Right lobe of liver (tissue), 4 donors: ENCODE results near the gene FGF2.

Experiments
- POLR2A ChIP-seq: fragments of 450-650 bp; IDR thresholded peaks from one replicate; pipeline ENCODE4 v1.6.1; 2017; ENCODE audit warnings: antibody characterized with exemption, mild to moderate bottlenecking
- TF ChIP-seq, protein P1 (sequence below), 4 donors: fragments of 200-600 bp in 3 of 4; fragments of 450-650 bp in 1 of 4; IDR thresholded peaks; one replicate each; pipeline versions ENCODE4 v1.5.1 to v1.8.0; 2016 to 2022; ENCODE audit warnings: antibody characterized with exemption in 4 of 4, mild to moderate bottlenecking in 2 of 4
- donor health status: DM: no; HTN: no; CAD: no.
- donor health status: DM: no; HTN: no; CAD: no.
- donor health status: DM: no; HTN: yes; CAD: no.

DNA sequence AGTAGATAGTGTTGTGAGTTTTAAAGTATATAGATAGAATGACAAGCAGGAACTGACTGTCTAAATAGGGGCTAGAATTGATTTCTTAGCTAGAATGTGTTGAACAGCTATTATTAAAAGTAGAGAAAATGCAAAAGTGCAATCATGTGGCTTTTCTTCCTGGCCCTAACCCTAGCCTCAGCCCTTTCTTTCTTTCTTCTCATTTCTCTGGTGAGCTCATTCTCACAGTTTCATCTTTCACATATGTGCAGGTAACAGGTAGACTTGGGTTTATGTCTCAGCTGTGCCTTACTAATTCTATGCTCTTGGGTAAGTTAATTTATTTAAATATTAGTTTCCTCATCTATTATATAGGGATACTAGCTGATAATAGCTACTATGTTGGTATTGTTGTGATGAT lies 24.9 kb downstream of the FGF2 start:
- TF ChIP-seq, protein P1, sequence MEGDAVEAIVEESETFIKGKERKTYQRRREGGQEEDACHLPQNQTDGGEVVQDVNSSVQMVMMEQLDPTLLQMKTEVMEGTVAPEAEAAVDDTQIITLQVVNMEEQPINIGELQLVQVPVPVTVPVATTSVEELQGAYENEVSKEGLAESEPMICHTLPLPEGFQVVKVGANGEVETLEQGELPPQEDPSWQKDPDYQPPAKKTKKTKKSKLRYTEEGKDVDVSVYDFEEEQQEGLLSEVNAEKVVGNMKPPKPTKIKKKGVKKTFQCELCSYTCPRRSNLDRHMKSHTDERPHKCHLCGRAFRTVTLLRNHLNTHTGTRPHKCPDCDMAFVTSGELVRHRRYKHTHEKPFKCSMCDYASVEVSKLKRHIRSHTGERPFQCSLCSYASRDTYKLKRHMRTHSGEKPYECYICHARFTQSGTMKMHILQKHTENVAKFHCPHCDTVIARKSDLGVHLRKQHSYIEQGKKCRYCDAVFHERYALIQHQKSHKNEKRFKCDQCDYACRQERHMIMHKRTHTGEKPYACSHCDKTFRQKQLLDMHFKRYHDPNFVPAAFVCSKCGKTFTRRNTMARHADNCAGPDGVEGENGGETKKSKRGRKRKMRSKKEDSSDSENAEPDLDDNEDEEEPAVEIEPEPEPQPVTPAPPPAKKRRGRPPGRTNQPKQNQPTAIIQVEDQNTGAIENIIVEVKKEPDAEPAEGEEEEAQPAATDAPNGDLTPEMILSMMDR (IDR thresholded peaks at IDR 0.05): no peak
- no peak for TF ChIP-seq POLR2A
